ENCODE data around the gene EIF1AY. TPM values are rescaled to one million over a fixed set of nuclear protein-coding genes. Genes with fewer than 3 reads are reported as not detected.
"Not testable (repeated sequence)": the region's sequence is repeated elsewhere in the genome, so short reads cannot be mapped to it uniquely, and the experiment has no call there.

Gene EIF1AY
- total RNA-seq, 3 donors from 2014 or later = 26.9 to 38.2 TPM; not detected in 1

DNA sequence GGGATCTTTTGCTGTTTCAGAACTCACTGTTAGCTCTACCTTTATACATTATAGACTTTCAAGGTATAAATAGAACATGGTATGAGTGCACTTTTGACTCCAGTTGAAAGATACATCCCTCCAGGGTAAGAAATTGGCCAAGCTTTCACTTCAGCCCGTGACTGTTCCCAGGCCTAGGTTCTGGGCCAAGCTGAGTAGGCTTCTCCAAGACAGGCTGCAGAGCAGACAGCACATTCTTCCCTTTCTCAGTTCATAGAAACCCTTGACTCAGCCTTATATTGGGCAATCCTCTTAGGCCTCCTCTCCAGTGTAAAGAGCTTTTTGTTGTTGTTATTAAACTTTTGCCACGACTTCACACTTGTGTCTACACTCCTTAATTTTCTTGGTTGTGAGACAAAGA is 29.5 kb upstream of the EIF1AY start:
- DNase-seq (no peak), ATAC-seq (no peak)
- Histone ChIP-seq H3K4me1 (ENCODE audit: low read depth) (no peaks in the 10 kb centered on the region), H3K36me3 (ENCODE audit: low read depth) (no peaks in the 10 kb centered on the region), H3K9me3 (no peaks in the 10 kb centered on the region), H3K4me3 (no peak overlapping the region)
- TF ChIP-seq, protein P1, sequence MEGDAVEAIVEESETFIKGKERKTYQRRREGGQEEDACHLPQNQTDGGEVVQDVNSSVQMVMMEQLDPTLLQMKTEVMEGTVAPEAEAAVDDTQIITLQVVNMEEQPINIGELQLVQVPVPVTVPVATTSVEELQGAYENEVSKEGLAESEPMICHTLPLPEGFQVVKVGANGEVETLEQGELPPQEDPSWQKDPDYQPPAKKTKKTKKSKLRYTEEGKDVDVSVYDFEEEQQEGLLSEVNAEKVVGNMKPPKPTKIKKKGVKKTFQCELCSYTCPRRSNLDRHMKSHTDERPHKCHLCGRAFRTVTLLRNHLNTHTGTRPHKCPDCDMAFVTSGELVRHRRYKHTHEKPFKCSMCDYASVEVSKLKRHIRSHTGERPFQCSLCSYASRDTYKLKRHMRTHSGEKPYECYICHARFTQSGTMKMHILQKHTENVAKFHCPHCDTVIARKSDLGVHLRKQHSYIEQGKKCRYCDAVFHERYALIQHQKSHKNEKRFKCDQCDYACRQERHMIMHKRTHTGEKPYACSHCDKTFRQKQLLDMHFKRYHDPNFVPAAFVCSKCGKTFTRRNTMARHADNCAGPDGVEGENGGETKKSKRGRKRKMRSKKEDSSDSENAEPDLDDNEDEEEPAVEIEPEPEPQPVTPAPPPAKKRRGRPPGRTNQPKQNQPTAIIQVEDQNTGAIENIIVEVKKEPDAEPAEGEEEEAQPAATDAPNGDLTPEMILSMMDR (IDR thresholded peaks at IDR 0.05) = no peak
- intact Hi-C loops (cut with DNase I, micrococcal nuclease) = no loop called here

DNA sequence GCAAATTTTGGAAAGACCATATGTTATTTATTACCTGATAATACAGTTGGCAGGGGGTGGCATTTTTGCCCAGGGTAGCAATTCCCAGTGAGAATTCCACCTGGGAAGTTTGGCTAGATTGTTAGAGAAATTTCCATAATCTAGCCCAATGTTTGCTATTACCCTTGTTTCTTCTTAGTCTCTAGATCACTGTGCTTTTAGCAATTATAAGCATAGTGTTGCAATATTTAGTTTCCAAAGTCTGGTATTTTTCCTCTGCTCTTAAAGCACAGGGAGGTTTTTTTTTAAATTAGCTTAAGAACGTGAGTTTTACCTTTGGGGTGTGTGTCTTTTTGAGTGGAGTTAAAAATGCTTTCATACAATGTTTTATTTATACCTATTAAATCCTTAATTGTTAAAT is 26.3 kb upstream of the EIF1AY start:
- peaks cover 2% of the 10 kb centered on the region for H3K9me3 ChIP-seq
- no peak for DNase-seq
- no peaks in the 10 kb centered on the region for H3K4me1 ChIP-seq (ENCODE audit: low read depth)
- no peak overlapping the region for H3K4me3 ChIP-seq
- no peaks in the 10 kb centered on the region for H3K36me3 ChIP-seq (ENCODE audit: low read depth)
- no peak for ATAC-seq
- intact Hi-C loops (cut with DNase I, micrococcal nuclease) = no loop called here
- TF ChIP-seq, protein P1 (IDR thresholded peaks at IDR 0.05) = no peak

DNA sequence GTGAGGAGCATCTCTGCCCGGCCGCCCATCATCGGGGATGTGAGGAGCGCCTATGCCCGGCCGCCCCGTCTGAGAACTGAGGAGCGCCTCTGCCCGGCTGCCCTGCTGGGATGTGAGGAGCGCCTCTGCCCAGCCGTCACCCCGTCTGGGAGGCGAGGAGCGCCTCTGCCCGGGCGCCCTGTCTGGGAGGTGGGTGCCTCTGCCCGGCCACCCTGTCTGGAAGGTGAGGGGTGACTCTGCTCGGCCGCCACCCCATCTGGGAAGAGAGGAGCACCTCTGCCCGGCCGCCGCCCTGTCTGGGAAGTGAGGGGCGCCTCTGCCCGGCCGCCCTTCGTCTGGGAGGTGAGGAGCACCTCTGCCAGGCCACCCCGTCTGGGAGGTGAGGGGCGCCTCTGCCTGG is 23.7 kb upstream of the EIF1AY start:
- TF ChIP-seq, protein P1 (IDR thresholded peaks at IDR 0.05) = no peak
- Histone ChIP-seq H3K9me3 (peaks cover 2% of the 10 kb centered on the region), H3K4me1 (ENCODE audit: low read depth) (no peaks in the 10 kb centered on the region), H3K36me3 (ENCODE audit: low read depth) (no peaks in the 10 kb centered on the region), H3K4me3 (no peak overlapping the region)
- intact Hi-C loops (cut with DNase I, micrococcal nuclease) = no loop called here
- DNase-seq (no peak), ATAC-seq (no peak)

DNA sequence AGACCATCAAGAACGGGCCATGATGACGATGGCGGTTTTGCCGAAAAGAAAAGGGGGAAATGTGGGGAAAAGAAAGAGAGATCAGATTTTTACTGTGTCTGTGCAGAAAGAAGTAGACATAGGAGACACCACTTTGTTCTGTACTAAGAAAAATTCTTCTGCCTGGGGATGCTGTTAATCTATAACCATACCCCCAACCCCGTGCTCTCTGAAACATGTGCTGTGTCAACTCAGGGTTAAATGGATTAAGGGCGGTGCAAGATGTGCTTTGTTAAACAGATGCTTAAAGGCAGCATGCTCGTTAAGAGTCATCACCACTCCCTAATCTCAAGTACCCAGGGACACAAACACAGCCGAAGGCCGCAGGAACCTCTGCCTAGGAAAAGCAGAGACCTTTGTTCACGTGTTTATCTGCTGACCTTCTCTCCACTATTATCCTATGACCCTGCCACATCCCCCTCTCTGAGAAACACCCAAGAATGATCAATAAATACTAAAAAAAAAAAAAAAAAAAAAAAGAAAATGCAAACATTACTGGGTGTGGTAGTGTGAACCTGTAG is 22.7 kb upstream of the EIF1AY start:
- H3K4me3 ChIP-seq; DNase-seq; ATAC-seq; H3K36me3 ChIP-seq (ENCODE audit: low read depth); intact Hi-C loops (cut with DNase I, micrococcal nuclease); H3K4me1 ChIP-seq (ENCODE audit: low read depth); H3K9me3 ChIP-seq: not testable (repeated sequence)

DNA sequence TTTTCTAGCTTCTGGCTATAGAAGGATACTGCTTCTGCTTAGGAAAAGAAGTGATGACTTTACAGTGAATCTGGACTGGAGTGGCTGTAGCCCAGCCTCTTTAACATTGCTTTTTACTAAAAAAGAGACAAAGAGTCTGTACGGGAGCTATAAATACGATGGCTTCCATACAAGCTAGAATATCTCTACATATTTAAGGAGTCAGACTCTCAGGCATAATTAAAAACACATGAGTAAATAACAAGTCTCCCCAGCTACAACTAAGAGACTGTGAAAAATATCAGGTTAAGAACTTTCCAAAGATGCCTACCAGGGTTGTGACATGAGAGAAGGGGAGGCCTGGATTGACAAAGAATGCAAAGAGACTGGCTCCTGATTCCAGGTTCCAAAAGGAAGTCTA is 19.8 kb upstream of the EIF1AY start:
- intact Hi-C loops (cut with DNase I, micrococcal nuclease) = no loop called here

DNA sequence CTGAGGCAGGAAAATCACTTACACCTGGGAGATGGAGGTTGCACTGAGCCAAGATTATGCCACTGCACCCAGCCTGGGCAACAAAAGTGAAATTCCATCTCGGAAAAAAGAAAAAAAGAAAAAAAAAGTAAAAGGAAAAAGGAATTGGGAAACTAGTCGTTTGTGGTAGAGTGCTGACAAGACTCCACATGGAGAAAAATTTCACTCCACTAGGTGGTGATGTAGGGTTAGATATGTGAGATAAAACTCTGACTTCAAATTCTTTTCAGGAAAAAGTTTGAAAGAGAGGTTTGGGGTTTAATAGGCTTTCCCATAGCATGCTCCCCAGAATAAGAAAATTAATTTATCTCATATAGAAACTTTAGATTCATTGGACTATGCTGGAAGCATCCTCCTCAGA is 16.9 kb upstream of the EIF1AY start:
- no peaks in the 10 kb centered on the region for H3K36me3 ChIP-seq (ENCODE audit: low read depth)
- intact Hi-C loops (cut with DNase I, micrococcal nuclease) = no loop called here
- TF ChIP-seq, protein P1 (IDR thresholded peaks at IDR 0.05) = no peak
- ATAC-seq = no peak
- DNase-seq = peak in 1 of 3 donors; percentile 35
- H3K9me3 ChIP-seq = no peaks in the 10 kb centered on the region
- no peaks in the 10 kb centered on the region for H3K4me1 ChIP-seq (ENCODE audit: low read depth)
- no peak overlapping the region for H3K4me3 ChIP-seq

More for the DNA sequence above, 19.8 kb upstream of the EIF1AY start:
- TF ChIP-seq, protein P1 (IDR thresholded peaks at IDR 0.05) = no peak
- H3K36me3 ChIP-seq (ENCODE audit: low read depth) = no peaks in the 10 kb centered on the region
- H3K4me3 ChIP-seq = no peak overlapping the region
- ATAC-seq (no peak), DNase-seq (no peak)
- H3K4me1 ChIP-seq (ENCODE audit: low read depth) = no peaks in the 10 kb centered on the region
- peaks cover 2% of the 10 kb centered on the region for H3K9me3 ChIP-seq

Data from mucosa of descending colon (tissue), 3 donors.